ENCODE data around the gene LRPPRC. TPM values are rescaled to one million over a fixed set of nuclear protein-coding genes. Genes with fewer than 3 reads are reported as not detected.

LRPPRC gene
- total RNA-seq, 2 experiments from 2014 or later = 62.0 to 62.1 TPM

GRCh38 chr2:43958397-43959275 lies 37.2 kb downstream of the LRPPRC start:
- Mint-ChIP-seq H3K36me3 (ENCODE audit: low read depth) (peaks cover 65% of the 10 kb centered on the region), H3K9me3 (no peaks in the 10 kb centered on the region), H3K27ac (no peak overlapping the region), H3K4me3 (no peak overlapping the region), H3K27me3 (no peaks in the 10 kb centered on the region), H3K4me1 (peaks cover 12% of the 10 kb centered on the region)
- CTCF ChIA-PET = interaction anchor here (1.6 to 1.7 kb wide), 2 partner anchors 74 to 81 kb away, joined by 3 read pairs; no protein-coding TSS in a partner anchor
- POLR2A ChIA-PET = no interaction called here
- no peak for DNase-seq

- POLR2A ChIA-PET = no interaction called here
- peak; percentile 29 for DNase-seq
- Mint-ChIP-seq H3K36me3 (ENCODE audit: low read depth) (peaks cover 46% of the 10 kb centered on the region), H3K4me1 (peaks cover 2% of the 10 kb centered on the region), H3K4me3 (no peak overlapping the region), H3K9me3 (no peaks in the 10 kb centered on the region), H3K27me3 (no peaks in the 10 kb centered on the region), H3K27ac (no peak overlapping the region)
- CTCF ChIA-PET = interaction anchor here (0.9 to 2.4 kb wide), 6 partner anchors 9 to 94 kb away, joined by 3 to 9 read pairs (median 4); no protein-coding TSS in a partner anchor
Observed at GRCh38 chr2:43950383-43951008, 45.3 kb downstream of the LRPPRC start.

GRCh38 chr2:43948370-43948769 lies 47.4 kb downstream of the LRPPRC start:
- no peak overlapping the region for H3K4me3 Mint-ChIP-seq
- H3K36me3 Mint-ChIP-seq (ENCODE audit: low read depth) = peaks cover 42% of the 10 kb centered on the region
- H3K27me3 Mint-ChIP-seq = no peaks in the 10 kb centered on the region
- no peaks in the 10 kb centered on the region for H3K4me1 Mint-ChIP-seq
- ChIA-PET CTCF (interaction anchor here (0.7 to 2.4 kb wide), 3 partner anchors 8 to 96 kb away, joined by 3 to 9 read pairs (median 3); no protein-coding TSS in a partner anchor), POLR2A (no interaction called here)
- no peaks in the 10 kb centered on the region for H3K9me3 Mint-ChIP-seq
- H3K27ac Mint-ChIP-seq = no peak overlapping the region
- no peak for DNase-seq

GRCh38 chr2:43946685-43947084 lies 49.1 kb downstream of the LRPPRC start:
- CTCF ChIA-PET = no interaction called here
- Mint-ChIP-seq H3K4me1 (no peaks in the 10 kb centered on the region), H3K4me3 (no peak overlapping the region), H3K36me3 (ENCODE audit: low read depth) (peaks cover 42% of the 10 kb centered on the region), H3K27ac (no peak overlapping the region), H3K9me3 (no peaks in the 10 kb centered on the region), H3K27me3 (no peaks in the 10 kb centered on the region)
- POLR2A ChIA-PET = no interaction called here
- no peak for DNase-seq

- ChIA-PET CTCF (interaction anchor here (0.8 kb wide), 1 partner anchor 11 kb away, joined by 4 read pairs; no protein-coding TSS in a partner anchor), POLR2A (no interaction called here)
- H3K27ac Mint-ChIP-seq = no peak overlapping the region
- H3K36me3 Mint-ChIP-seq (ENCODE audit: low read depth) = peaks cover 43% of the 10 kb centered on the region
- no peaks in the 10 kb centered on the region for H3K4me1 Mint-ChIP-seq
- no peaks in the 10 kb centered on the region for H3K9me3 Mint-ChIP-seq
- no peak overlapping the region for H3K4me3 Mint-ChIP-seq
- H3K27me3 Mint-ChIP-seq = no peaks in the 10 kb centered on the region
- DNase-seq = no peak
Observed at GRCh38 chr2:43945439-43945838, 50.4 kb downstream of the LRPPRC start.

- Mint-ChIP-seq H3K36me3 (ENCODE audit: low read depth) (peaks cover 45% of the 10 kb centered on the region), H3K4me1 (no peaks in the 10 kb centered on the region), H3K27ac (no peak overlapping the region), H3K4me3 (no peak overlapping the region), H3K27me3 (no peaks in the 10 kb centered on the region), H3K9me3 (no peaks in the 10 kb centered on the region)
- POLR2A ChIA-PET = no interaction called here
- CTCF ChIA-PET = interaction anchor here (0.7 to 0.8 kb wide), 2 partner anchors 11 to 13 kb away, joined by 3 to 4 read pairs; no protein-coding TSS in a partner anchor
- DNase-seq = no peak
Observed at GRCh38 chr2:43944915-43945314, 50.9 kb downstream of the LRPPRC start.

- ChIA-PET POLR2A (no interaction called here), CTCF (interaction anchor here (0.7 kb wide), 1 partner anchor 12 kb away, joined by 3 read pairs; no protein-coding TSS in a partner anchor)
- Mint-ChIP-seq H3K36me3 (ENCODE audit: low read depth) (peaks cover 45% of the 10 kb centered on the region), H3K27me3 (no peaks in the 10 kb centered on the region), H3K27ac (no peak overlapping the region), H3K4me3 (no peak overlapping the region), H3K4me1 (no peaks in the 10 kb centered on the region), H3K9me3 (no peaks in the 10 kb centered on the region)
- no peak for DNase-seq
Observed at GRCh38 chr2:43943809-43944452, 51.9 kb downstream of the LRPPRC start.

- peaks cover 44% of the 10 kb centered on the region for H3K36me3 Mint-ChIP-seq (ENCODE audit: low read depth)
- CTCF ChIA-PET = no interaction called here
- no peaks in the 10 kb centered on the region for H3K9me3 Mint-ChIP-seq
- no peaks in the 10 kb centered on the region for H3K27me3 Mint-ChIP-seq
- no peak overlapping the region for H3K27ac Mint-ChIP-seq
- H3K4me1 Mint-ChIP-seq = no peaks in the 10 kb centered on the region
- DNase-seq = no peak
- POLR2A ChIA-PET = no interaction called here
- H3K4me3 Mint-ChIP-seq = no peak overlapping the region
Observed at GRCh38 chr2:43943323-43943722, 52.5 kb downstream of the LRPPRC start.

- CTCF ChIA-PET = no interaction called here
- Mint-ChIP-seq H3K36me3 (ENCODE audit: low read depth) (peaks cover 41% of the 10 kb centered on the region), H3K27ac (no peak overlapping the region)
Observed at GRCh38 chr2:43942881-43943280, 52.9 kb downstream of the LRPPRC start.

GRCh38 chr2:43941966-43942365 lies 53.8 kb downstream of the LRPPRC start:
- peaks cover 35% of the 10 kb centered on the region for H3K36me3 Mint-ChIP-seq (ENCODE audit: low read depth)
- no peak for DNase-seq
- H3K4me3 Mint-ChIP-seq = no peak overlapping the region
- POLR2A ChIA-PET = interaction anchor here (1.8 kb wide), 1 partner anchor 10 kb away, joined by 4 read pairs; no protein-coding TSS in a partner anchor
- peaks cover under 1% of the 10 kb centered on the region for H3K4me1 Mint-ChIP-seq
- CTCF ChIA-PET = interaction anchor here (1.5 kb wide), 1 partner anchor 9 kb away, joined by 4 read pairs; no protein-coding TSS in a partner anchor
- no peak overlapping the region for H3K27ac Mint-ChIP-seq
- H3K27me3 Mint-ChIP-seq = no peaks in the 10 kb centered on the region
- no peaks in the 10 kb centered on the region for H3K9me3 Mint-ChIP-seq

More at GRCh38 chr2:43942881-43943280, 52.9 kb downstream of the LRPPRC start:
- POLR2A ChIA-PET = no interaction called here
- Mint-ChIP-seq H3K9me3 (no peaks in the 10 kb centered on the region), H3K4me3 (no peak overlapping the region), H3K27me3 (no peaks in the 10 kb centered on the region), H3K4me1 (no peaks in the 10 kb centered on the region)
- DNase-seq = no peak

- no peak for DNase-seq
- Mint-ChIP-seq H3K4me3 (no peak overlapping the region), H3K4me1 (peaks cover 4% of the 10 kb centered on the region), H3K27me3 (no peaks in the 10 kb centered on the region), H3K27ac (no peak overlapping the region), H3K36me3 (ENCODE audit: low read depth) (peaks cover 31% of the 10 kb centered on the region), H3K9me3 (no peaks in the 10 kb centered on the region)
- POLR2A ChIA-PET = interaction anchor here (1.0 to 1.8 kb wide), 2 partner anchors 9 to 14 kb away, joined by 3 to 4 read pairs; no protein-coding TSS in a partner anchor
- CTCF ChIA-PET = interaction anchor here (1.4 to 1.6 kb wide), 3 partner anchors 7 to 10 kb away, joined by 3 to 4 read pairs (median 4); no protein-coding TSS in a partner anchor
Observed at GRCh38 chr2:43941359-43941758, 54.4 kb downstream of the LRPPRC start.

GRCh38 chr2:43939695-43940256 lies 56.0 kb downstream of the LRPPRC start:
- Mint-ChIP-seq H3K9me3 (no peaks in the 10 kb centered on the region), H3K36me3 (ENCODE audit: low read depth) (peaks cover 19% of the 10 kb centered on the region), H3K4me3 (no peak overlapping the region), H3K27me3 (no peaks in the 10 kb centered on the region), H3K4me1 (peaks cover 4% of the 10 kb centered on the region), H3K27ac (no peak overlapping the region)
- ChIA-PET POLR2A (interaction anchor here (1.5 kb wide), 1 partner anchor 55 kb away, joined by 3 read pairs; no protein-coding TSS in a partner anchor), CTCF (interaction anchor here (1.4 to 1.6 kb wide), 2 partner anchors 8 to 9 kb away, joined by 3 to 4 read pairs; no protein-coding TSS in a partner anchor)
- no peak for DNase-seq

All from activated CD4-positive, alpha-beta memory T cell treated with anti-CD3 and anti-CD28 coated beads, Interleukin-2, amount 10 ng/mL, durations not matched to agents 7 days and 5 days (primary cell).